GM18520 (cell line): Measurements from ENCODE around the gene GBF1.

Experiments
- ATAC-seq: cut with Tn5 transposase; IDR thresholded peaks from one replicate; pipeline ENCODE4 v1.9.1; 2021; ENCODE audit not compliant: unreplicated experiment

The GBF1 gene

DNA sequence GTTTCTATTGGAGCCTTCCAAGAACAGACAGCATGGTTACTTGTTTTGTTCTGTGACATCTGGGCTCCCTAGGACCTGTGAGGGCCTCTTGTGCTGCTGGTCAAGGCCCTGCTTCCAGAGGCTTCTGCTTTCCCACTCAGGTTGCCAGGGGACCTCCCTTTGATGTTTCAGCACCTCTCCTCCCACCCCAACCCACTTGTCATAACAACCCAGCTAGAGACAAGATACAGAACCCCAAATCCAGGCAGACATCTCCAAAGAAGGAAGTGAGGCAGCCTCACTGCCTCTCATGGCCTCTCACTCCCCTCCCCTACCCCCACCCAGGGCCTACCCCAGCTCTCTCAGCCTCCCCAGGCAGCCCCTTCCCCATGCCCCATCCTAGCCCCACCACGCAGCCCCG is 161.5 kb downstream of the GBF1 start:
- ATAC-seq = no peak

DNA sequence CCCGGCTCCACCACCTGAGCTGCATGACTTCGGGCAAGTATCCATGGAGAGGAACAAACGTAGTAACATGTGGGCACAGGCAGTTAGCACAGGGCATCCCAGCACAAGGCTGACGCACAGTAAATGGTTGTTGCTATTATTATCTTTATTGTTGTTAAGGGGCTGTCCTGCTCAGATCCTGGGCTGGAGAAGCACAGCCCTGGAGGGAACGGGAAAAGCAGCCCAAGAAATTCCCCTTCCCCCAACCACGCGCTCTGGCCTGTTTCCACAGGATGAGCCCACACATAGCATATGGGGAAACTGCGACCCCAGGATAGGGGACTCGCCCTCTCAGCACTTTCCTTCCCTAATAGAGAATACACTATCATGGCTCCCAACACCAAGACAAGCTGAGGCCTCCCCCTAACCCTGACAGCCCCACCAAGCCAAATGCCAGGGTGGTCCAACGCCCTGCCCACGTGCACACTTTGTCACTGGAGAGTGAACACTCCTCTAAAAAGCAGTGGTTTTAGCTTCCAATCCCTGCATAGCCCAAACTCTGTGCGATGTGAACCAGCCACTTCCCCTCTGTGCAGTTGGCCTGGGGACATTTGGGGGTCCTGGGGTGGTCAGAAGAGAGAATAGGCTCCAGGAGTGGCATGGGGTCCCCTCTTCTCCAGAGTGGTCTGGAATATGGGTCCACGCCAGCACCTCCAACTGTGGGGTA is 162.2 kb downstream of the GBF1 start:
- ATAC-seq = no peak

GRCh38 chr10:102408131-102408727 is 162.9 kb downstream of the GBF1 start:
- no peak for ATAC-seq

GRCh38 chr10:102408728-102409603 is 163.6 kb downstream of the GBF1 start:
- ATAC-seq = no peak

DNA sequence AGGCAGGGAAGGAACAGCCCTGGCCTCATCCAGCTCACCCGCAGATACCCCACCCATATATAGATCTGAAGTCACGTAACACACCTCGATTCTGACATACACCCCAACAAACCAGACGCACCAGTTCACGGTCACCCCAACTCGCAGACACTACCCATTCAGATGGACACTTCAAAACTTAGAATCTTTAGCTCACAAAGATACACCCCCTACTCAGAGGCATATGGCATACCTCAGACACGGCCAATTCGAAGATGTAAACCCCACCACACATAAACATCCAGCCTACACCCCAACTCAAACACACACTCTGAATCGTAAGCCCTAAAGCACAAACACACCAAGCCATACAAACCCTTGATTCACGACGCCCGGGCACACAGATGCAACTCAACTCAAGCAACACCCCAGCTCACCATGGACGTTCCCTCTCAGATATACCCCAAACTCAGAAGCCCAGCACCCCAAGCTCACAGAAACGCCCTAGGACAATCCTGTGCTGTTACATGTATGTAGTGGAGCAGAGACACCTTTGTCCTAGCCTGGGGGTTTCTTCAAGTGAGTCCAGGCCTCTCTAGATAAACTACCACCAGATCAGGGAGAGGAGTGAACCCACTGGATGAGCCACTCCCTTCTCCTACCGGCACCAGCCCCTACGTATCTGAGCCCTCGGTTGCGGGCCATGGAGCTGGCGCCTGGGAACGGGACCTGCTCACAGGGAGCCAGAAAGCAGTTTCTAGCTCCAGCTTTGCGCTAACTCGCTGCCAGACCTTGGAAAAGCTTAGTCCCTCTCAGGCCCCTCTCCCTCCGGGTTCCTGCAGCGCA is 164.5 kb downstream of the GBF1 start:
- ATAC-seq = no peak

DNA sequence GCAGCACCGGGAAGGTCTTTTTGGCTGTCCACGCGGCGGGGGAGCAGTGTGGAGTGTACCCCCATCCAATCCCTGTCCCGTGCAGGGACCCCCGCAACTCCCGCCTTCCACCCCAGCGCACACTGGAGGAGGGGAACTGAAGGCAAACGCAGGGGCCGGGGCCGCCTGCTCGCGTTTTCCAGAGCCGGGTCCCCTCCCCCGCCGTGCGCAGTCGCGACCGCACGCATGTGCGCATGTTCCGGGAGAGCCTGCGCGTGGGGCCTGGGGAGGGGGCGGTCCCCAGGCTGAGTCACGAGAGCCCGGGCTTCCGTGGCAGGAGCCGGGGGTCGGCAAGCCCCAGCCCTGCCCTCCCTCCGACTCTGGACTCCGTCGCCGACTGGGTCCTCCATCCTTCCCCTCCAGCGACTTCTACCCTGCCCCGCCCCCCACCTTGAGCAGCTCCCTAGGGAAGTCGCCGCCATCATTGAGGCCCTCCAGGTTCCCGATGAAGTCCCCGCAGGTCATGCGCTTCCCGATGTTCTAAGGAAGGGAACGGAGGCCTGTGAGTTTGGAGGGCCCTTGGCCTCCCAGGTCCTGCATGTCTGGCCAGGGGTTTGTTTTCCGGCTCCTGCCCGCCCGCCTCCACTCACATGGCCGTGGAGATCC is 165.2 kb downstream of the GBF1 start:
- no peak for ATAC-seq

DNA sequence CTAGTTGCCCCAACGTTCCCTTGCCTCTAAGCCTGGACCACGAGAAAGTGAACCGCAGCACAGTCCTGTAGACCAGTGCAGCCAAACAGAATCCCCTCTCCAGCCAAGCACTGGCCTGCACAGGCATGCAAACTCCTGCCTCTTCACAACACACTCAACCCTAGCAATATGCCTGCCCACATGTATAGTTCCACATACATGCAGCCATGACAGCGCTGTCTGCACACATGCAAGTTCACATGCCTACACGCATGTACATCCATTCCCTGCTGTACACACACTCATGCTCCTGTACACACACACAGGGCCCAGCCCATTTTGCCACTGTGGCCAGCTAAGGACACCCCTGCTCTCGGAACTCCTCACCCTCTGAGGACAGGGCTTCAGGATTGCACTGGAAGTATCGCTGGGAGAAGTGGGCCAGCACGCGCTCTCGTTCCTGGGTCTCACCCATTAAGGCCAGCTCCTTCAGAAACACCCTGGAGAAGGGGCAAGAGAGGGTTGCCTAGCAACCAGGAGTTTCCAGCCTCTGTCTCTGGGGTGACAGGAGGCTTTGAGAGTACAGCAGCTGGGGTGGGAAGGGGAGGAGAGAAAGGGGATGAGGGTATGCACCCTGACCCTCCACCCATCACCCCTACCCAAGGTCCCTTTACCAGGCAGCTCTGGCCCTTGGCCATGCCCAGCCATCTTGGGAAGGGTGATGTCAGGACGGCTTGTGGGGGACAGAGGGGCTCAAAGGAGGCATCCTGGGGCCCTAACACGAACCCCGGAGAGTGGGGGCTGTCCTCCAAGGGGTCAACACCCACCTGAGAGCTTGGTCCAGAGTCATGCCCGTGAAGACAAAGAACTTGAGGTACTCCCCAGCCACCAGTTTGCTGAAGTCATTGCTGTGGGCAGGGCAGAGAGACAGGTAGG is 166.3 kb downstream of the GBF1 start:
- no peak for ATAC-seq

DNA sequence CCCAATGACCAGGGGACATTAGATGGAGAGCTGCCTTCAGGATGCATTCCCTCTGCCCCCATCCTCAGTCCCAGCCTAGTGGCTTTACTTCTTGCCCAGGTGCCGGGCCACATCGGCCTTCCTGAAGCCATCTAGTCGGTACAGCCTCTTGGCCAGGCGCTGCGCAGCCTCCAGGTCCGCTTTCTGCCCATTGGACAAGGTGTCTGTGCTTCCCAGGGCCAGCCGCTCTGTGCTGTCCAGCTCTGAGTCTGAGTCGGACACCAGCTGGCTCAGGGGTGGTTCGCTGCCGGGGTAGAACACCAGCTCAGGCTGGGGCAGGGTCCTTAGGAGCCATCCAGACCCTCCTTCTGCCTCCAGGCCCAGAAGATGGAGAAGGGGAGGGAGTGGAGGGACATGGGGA is 167.0 kb downstream of the GBF1 start:
- ATAC-seq = no peak

- ATAC-seq = no peak
Measured at GRCh38 chr10:102413053-102413705, 167.8 kb downstream of the GBF1 start.

DNA sequence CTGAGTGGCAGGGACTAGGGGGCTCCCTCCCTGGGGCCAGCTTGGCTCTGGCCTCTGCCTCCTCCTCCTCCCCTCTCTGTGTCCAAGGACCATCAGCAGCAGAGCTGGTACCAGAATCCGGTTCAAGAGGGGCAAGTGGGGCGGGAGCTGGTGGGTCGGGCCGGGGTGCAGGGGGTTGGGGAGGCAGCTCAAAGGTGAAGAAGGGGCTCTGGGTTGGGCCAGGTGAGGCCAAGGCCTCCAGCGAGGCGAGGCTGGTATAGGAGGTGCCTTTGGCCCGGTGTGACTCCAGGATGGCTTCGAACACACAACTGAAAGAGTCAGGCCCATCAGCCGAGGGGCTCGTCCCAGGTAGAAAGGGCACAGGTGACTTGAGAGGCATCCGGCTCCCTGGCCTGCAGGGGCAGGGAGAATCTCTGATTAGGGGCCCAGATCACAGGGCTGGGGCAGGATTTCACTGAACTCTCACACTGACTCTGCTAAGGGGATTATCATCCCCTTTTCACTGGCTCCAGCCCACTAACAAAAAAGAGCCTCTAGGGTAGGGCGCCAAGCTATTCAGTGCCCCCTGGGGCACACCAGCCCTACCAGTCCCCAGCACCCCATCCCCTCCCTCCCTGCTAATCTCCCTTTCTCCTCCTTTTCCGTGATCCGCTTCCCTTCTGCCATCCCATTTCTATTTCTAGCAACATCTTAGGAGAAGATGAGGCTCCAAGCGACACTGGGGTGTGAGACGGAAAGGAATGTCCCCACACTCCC is 168.7 kb downstream of the GBF1 start:
- no peak for ATAC-seq

DNA sequence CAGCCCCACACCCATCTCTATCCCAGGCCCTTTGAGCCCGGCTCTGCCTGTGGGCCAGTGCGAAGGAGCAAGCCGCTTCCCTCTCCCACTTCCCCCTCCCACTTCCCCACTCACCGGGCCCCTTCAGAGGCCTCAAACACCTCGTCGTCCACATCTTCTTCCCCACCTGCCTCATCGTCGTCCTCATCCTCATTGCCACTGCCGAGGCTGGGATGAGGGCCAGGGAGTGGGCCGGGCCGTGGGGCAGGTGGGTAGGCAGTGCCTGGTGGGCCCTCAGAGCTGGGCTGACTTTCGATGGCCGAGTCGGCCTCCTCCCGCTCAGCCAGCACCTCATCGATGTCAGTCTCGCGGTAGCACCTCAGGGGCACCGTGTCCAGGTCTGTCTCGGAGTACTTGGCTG is 169.4 kb downstream of the GBF1 start:
- no peak for ATAC-seq

GRCh38 chr10:102416283-102416682 is 171.0 kb downstream of the GBF1 start:
- no peak for ATAC-seq

- no peak for ATAC-seq
Measured at GRCh38 chr10:102416695-102417094, 171.4 kb downstream of the GBF1 start.

- ATAC-seq = no peak
Measured at GRCh38 chr10:102418622-102419268, 173.4 kb downstream of the GBF1 start, which contains the start of gene PSD. PSD (minus strand) TSS chr10:102418785; CDS start chr10:102417038, 1,747 bp downstream.

- ATAC-seq = no peak
Measured at GRCh38 chr10:102419269-102420180, 174.2 kb downstream of the GBF1 start.

- no peak for ATAC-seq
Measured at GRCh38 chr10:102420181-102420713, 174.9 kb downstream of the GBF1 start.
